Stimulated activated CD4-positive, alpha-beta T cell treated with anti-CD3 and anti-CD28 coated beads, Interleukin-2, amount 100 ng/mL, for 48 hours (primary cell): Measurements from ENCODE around the gene RPUSD1.
"Not testable (repeated sequence)": the region's sequence is repeated elsewhere in the genome, so short reads cannot be mapped to it uniquely, and the experiment has no call there.

Experiments used
- DNase-seq, 2 donors: peaks; one replicate each; pipeline ENCODE4 v3.0.0-alpha.2; 2020

The RPUSD1 gene, protein sequence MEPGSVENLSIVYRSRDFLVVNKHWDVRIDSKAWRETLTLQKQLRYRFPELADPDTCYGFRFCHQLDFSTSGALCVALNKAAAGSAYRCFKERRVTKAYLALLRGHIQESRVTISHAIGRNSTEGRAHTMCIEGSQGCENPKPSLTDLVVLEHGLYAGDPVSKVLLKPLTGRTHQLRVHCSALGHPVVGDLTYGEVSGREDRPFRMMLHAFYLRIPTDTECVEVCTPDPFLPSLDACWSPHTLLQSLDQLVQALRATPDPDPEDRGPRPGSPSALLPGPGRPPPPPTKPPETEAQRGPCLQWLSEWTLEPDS

DNA sequence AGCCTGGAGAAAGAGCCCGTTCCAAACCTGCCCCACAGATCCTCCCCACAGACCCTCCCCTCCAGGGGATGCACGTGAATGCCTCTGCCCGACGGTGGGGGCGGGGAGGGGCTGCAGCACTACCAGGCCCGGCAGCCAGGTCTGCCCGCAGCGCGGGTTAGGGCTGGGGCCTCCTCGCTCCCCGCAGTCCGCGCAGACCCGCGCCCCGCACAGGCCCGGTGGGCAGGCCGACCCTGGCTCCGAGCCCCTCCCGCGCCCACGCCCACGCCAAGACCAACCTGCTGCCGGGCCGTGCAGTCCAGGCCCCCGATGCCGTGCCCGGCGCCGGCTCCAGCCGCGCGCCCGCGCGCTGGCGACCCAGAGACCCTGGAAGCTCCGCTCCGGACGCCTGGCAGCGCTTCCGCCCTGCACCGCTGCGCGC, at the start of gene RPUSD1:
Gene RPUSD1, minus strand, starts transcription at position 404 of the 421 bp plus-strand sequence. CDS start 644 bp downstream, outside the sequence.
- DNase-seq = no peak

DNA sequence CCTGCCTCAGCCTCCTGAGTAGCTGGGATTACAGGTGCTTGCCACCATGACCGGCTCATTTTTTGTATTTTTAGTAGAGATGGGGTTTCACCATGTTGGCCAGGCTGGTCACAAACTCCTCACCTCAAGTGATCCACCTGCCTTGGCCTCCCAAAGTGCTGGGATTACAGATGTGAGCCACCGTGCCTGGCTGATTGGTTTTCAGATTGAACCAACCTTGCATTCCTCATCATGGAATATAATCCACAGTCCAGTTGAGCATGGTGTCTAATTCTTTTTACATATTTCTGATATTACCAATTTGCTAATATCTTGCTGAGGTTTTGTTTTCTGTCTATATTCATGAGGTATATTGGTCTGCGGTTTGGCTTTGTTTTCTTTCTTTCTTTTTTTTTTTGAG, 48.6 kb upstream of the RPUSD1 start:
- DNase-seq = not testable (repeated sequence)

DNA sequence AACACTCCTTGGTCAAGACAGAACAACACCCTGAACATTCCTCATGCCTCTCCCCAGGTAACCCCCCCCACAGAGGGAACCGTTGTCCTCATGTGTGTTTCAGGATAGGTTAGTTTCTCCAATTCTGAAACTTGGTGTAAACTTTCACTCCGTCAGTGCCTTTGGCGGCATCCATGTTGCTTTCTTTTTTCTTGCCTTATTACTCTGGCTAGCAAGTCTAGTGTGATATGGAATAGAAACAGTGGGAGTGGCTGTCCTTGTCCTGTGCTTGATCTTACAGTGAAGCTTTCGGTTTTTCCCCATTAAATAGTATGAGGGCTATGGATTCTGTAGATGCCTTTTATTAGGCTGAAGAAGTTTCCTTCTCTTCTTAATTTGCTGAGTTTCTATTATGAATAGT, 48.0 kb upstream of the RPUSD1 start:
- DNase-seq = no peak

DNA sequence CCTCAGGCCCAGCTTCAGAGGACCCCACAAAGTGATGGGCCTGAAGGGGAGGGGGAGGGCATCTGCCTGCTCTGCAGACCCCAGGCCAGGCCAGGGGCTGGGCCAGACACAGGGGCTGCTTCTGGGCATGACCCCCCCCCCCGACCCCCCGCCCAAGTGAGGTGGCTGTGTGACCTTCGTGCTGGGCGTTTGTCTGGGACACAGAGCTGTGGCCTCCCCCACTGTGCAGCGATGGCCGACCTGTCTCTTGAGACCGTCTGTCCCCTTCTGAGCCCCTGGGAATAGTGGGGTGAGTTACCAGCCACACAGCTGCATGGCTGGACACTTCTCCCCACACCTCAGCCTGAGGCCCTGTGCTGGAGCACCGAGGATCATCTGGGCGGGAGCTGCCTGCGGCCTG, 47.2 kb upstream of the RPUSD1 start:
- DNase-seq = no peak

GRCh38 chr16:833411-833810, 45.2 kb upstream of the RPUSD1 start:
- no peak for DNase-seq

DNA sequence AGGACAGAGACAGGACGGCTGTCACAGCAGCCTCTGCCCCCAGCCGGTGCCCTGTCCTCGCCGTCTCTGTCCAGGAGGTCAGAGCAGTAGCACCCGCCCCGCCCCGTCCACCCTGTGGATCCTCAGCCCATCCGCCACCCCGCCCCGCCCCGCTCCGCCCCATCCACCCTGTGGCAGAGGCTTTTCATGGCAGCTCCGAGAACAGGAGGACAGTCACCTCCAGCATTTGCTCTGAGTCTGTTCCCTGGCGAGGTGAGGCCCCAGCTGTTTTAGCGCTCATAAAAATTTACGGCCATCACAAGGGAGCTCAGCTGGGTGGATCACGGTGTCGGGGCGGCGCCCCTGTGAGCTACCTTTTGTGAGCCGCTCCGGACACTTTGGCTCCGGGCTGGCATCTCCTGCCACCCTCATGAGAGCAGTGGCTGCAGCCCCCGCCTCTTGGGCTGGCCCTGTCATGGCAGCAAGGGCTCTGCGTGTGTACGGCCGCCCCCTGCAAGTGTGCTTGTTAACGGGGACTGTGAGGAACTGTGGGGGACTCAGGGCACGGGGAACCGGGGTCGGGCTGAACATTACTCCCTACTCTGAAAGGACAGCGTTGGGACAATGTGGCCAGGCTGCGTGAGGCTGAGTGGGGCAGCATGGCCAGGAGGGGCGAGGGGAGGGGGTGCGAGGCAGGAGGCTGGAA, 44.6 kb upstream of the RPUSD1 start:
- no peak for DNase-seq

GRCh38 chr16:831571-832413, 43.6 kb upstream of the RPUSD1 start:
- no peak for DNase-seq

GRCh38 chr16:830871-831570, 42.8 kb upstream of the RPUSD1 start:
- DNase-seq = no peak

GRCh38 chr16:830107-830870, 42.1 kb upstream of the RPUSD1 start:
- no peak for DNase-seq

DNA sequence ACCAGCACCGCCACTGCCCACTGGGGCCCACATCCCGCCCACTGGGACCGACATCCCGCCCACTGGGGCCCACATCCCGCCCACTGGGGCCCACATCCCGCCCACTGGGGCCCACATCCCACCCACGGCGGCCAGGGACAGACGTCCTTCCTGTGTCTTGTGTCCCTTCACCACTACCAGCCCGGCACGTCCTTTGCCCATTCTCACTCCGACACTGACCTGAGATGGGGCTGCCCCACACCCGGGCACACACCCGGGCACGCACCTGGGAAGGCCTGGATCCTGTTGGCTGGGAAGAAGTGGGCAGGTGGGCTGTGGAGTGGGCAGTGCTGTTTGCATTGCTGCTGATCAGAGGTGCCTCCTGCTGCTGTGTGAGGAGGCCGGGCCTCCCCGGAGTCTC, 40.7 kb upstream of the RPUSD1 start:
- DNase-seq = no peak

- no peak for DNase-seq
Measured at GRCh38 chr16:827513-827912, 39.3 kb upstream of the RPUSD1 start.

GRCh38 chr16:825341-826061, 37.3 kb upstream of the RPUSD1 start:
- no peak for DNase-seq

DNA sequence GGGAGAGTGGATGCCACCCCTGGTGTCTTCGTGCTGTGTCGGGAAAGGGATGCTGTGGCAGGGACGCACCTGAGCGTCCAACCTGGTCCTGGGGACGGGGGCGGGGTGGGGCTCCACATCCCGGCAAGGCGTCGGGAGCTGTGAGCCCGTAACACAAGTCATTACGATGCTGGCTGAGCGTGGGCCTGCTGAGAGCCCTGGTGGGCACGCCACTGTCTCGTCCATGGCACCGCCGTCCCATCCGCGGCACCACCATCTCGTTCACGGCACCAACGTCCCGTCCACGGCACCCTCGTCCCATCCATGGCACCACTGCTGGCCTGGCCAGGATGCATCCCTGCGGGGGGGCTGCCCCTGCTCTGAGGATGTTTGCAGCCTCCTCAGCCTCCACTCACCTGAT, 36.4 kb upstream of the RPUSD1 start:
- DNase-seq = no peak

GRCh38 chr16:824194-824593, 36.0 kb upstream of the RPUSD1 start:
- DNase-seq = no peak

GRCh38 chr16:822909-823297, 34.7 kb upstream of the RPUSD1 start:
- no peak for DNase-seq

- no peak for DNase-seq
Measured at GRCh38 chr16:822174-822908, 34.2 kb upstream of the RPUSD1 start.

DNA sequence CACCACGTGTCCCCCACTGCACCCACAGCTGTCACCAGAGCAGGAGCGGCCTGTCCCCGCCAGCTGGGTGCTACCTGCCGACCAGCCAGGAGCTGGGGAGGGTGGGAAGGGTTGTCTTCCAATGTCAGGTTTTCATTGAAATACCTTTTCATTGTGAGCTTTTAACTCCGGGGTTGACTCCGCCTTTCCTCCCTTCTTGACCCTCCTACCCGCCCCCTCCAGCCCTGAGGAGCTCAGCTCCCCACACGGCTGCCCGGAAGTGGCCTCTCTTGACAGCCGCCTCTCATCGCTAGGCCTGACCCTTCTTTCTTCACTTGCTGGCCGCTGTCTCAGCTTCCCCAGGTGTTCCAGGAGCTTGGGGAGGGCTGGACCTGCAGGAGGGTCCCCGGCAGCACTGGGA, 33.6 kb upstream of the RPUSD1 start:
- no peak for DNase-seq

DNA sequence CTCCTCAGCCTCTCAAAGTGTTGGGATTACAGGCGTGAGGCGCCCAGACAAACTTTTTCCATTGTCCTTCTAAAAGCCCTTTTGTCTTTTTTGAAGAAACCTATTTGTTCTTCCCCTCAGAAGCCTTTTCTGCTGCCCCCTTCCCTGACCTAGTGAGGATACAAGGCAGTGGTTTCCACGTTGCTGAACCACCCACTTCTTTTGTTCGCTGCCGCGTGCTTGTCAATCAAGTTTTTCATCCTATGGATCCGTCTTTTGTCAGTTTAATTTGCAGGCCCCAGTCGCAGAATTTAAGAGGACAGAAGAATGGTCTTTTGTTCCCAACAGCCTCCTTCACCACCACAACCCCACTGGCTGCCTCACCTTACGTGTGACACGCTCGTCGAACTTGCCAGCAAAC, 32.6 kb upstream of the RPUSD1 start:
- DNase-seq = no peak

DNA sequence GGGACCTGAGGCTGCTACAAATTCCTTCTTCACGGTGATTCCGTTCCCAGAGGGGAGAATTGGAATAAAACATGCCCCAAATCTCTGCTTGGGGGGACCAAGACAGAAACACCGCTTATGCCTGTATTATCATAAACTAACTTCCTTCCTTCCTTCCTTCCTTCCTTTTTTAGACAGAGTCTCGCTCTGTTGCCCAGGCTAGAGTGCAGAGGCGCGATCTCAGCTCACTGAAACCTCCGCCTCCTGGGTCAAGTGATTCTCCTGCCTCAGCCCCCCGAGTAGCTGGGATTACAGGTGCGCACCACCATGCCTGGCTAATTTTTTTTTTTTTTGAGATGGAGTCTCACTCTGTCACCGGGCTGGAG, 31.8 kb upstream of the RPUSD1 start:
- not testable (repeated sequence) for DNase-seq

DNA sequence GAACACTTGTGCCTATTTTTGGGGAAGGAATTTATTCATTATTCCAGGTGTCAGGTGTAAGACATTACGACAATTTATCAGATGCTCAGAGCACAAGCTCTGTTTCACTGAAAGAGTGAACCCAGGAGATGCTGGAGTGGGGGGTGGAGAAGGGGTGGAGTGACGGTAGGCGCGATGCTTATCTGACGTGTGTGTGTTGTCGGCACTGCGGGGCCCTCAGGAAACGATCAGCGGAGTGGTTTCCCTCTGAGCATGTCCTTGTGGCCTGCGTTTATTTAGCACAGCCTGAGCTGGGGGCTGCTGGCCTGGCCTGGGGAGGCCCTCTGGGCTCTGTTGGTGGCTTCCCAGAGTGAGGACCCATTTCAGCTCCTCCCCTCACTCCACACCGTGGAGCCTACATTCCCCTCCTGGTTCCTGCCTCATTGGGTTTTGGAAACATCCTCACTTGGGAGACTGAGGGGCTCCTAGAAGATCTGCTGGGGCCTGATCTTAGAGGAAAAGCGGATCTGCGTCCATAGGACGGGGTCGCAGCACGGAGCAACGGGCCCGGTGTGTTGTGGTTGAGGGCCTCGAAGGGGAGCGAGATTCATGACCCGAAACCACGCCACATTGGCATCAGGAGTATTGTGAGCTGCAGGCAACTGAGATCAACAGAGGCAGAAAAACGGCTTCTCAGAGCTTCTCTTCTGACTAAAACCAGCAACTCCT, 31.3 kb upstream of the RPUSD1 start:
- DNase-seq = no peak
